Gastroesophageal sphincter (tissue), 4 donors: ENCODE results near the gene MUSK. TPM values are rescaled to one million over a fixed set of nuclear protein-coding genes. Genes with fewer than 3 reads are reported as not detected.

ENCODE experiments used
- ATAC-seq: fragments of 150-250 bp; one replicate; pipeline ENCODE4 v1.9.1; 2016; ENCODE audit warnings: mild to moderate bottlenecking, moderate library complexity
- H3K27ac ChIP-seq, 4 donors: fragments of 200-600 bp; sonication (generic) in 3 of 4; 1 replicate in 3 of 4; 2 replicates in 1 of 4; pipeline ENCODE4 v1.5.1; 2016 to 2019
- H3K27me3 ChIP-seq: fragments of 200-600 bp; sonication (generic); one replicate; pipeline ENCODE4 v1.5.1; 2019
- H3K36me3 ChIP-seq, 2 donors: fragments of 200-600 bp; sonication (generic); one replicate each; pipeline ENCODE4 v1.5.1; 2019; ENCODE audit warnings: control low read depth in 1 of 2
- H3K4me1 ChIP-seq, 3 donors: fragments of 200-600 bp; sonication (generic); 1 replicate in 2 of 3; 2 replicates in 1 of 3; pipeline ENCODE4 v1.5.1; 2016 to 2019; ENCODE audit warnings: control low read depth in 2 of 3
- H3K4me3 ChIP-seq, 2 donors: fragments of 200-600 bp; sonication (generic); one replicate each; pipeline ENCODE4 v1.5.1; 2019; ENCODE audit warnings: mild to moderate bottlenecking in 1 of 2, moderate library complexity in 1 of 2
- H3K9me3 ChIP-seq, 3 donors: fragments of 200-600 bp; sonication (generic); one replicate each; pipeline ENCODE4 v1.5.1; 2017 to 2019; ENCODE audit warnings: control low read depth in 2 of 3
- CTCF ChIP-seq, 4 experiments: fragments of 200-600 bp in 2 of 4; fragments of 450-650 bp in 2 of 4; sonication (generic) in 1 of 4; IDR thresholded peaks; one replicate each; pipeline ENCODE4 v1.5.1; 2017 to 2019; ENCODE audit warnings: antibody characterized with exemption in 4 of 4, mild to moderate bottlenecking in 2 of 4, moderate library complexity in 2 of 4
- EP300 ChIP-seq: sonication (generic); formaldehyde crosslinking; IDR thresholded peaks from one replicate; pipeline ENCODE4 v1.6.1; 2017; ENCODE audit warnings: antibody characterized with exemption, mild to moderate bottlenecking
- POLR2A ChIP-seq, 2 donors: fragments of 450-650 bp; IDR thresholded peaks; one replicate each; pipeline ENCODE4 v1.6.1; 2017; ENCODE audit warnings: antibody characterized with exemption in 2 of 2, mild to moderate bottlenecking in 2 of 2, moderate library complexity in 1 of 2
- POLR2AphosphoS5 ChIP-seq: sonication (generic); formaldehyde crosslinking; IDR thresholded peaks from one replicate; pipeline ENCODE4 v1.6.1; 2017; ENCODE audit warnings: antibody characterized with exemption
- WGBS, 2 donors: methylation state at CpG; one replicate each; pipeline ENCODE4 v1.1.5; 2018; ENCODE audit warnings: low coverage in 1 of 2; 5-methylcytosine and 5-hydroxymethylcytosine counted together
- total RNA-seq, 4 donors: library from RNA; depleted of rRNA; stranded (reverse); fragments of >200 nt; gene quantifications; one replicate each; pipeline ENCODE4 v1.1.0, GENCODE V29; 2016

The MUSK gene
- total RNA-seq, 4 donors from 2014 or later, result 2.9 to 8.4 (median 4.2) TPM

- WGBS, 2 donors, result 93% methylated on average over 2 of the region's 2 CpGs; no CpG with 5 or more reads in 1 of the 2 donors
- no peak overlapping the region for H3K4me3 ChIP-seq
- no peaks in the 10 kb centered on the region for H3K27me3 ChIP-seq
- TF ChIP-seq EP300 (no peak), POLR2AphosphoS5 (no peak), CTCF (IDR thresholded peaks at IDR 0.05) (no peak), POLR2A (IDR thresholded peaks at IDR 0.05) (no peak)
- no peak overlapping the region for H3K27ac ChIP-seq
- no peaks in the 10 kb centered on the region for H3K36me3 ChIP-seq
- ATAC-seq, result no peak
- no peaks in the 10 kb centered on the region for H3K4me1 ChIP-seq
- no peaks in the 10 kb centered on the region for H3K9me3 ChIP-seq
These were observed 84.2 kb downstream of the MUSK start for GRCh38 chr9:110752766-110753165.

GRCh38 chr9:110753731-110754231, 85.2 kb downstream of the MUSK start:
- H3K4me3 ChIP-seq, result no peak overlapping the region
- no peak overlapping the region for H3K27ac ChIP-seq
- H3K4me1 ChIP-seq, result no peaks in the 10 kb centered on the region
- ATAC-seq, result peak; percentile 63
- WGBS, 2 donors, result 88% methylated on average over 1 of the region's 1 CpG; no CpG with 5 or more reads in 1 of the 2 donors
- H3K9me3 ChIP-seq, result no peaks in the 10 kb centered on the region
- no peaks in the 10 kb centered on the region for H3K27me3 ChIP-seq
- no peaks in the 10 kb centered on the region for H3K36me3 ChIP-seq
- TF ChIP-seq POLR2AphosphoS5, result no peak
- no peak for TF ChIP-seq CTCF (IDR thresholded peaks at IDR 0.05)
- no peak for TF ChIP-seq POLR2A (IDR thresholded peaks at IDR 0.05)
- no peak for TF ChIP-seq EP300

- no peak for ATAC-seq
- no peak for TF ChIP-seq CTCF (IDR thresholded peaks at IDR 0.05)
- no peak for TF ChIP-seq EP300
- no peak for TF ChIP-seq POLR2A (IDR thresholded peaks at IDR 0.05)
- no peak for TF ChIP-seq POLR2AphosphoS5
These were observed 86.6 kb downstream of the MUSK start for GRCh38 chr9:110755179-110755578.

GRCh38 chr9:110758201-110758600, 89.6 kb downstream of the MUSK start:
- Histone ChIP-seq H3K36me3 (no peaks in the 10 kb centered on the region), H3K27ac (no peak overlapping the region), H3K4me1 (no peaks in the 10 kb centered on the region), H3K4me3 (no peak overlapping the region), H3K9me3 (no peaks in the 10 kb centered on the region), H3K27me3 (no peaks in the 10 kb centered on the region)
- TF ChIP-seq CTCF (IDR thresholded peaks at IDR 0.05) (no peak), EP300 (no peak), POLR2AphosphoS5 (no peak), POLR2A (IDR thresholded peaks at IDR 0.05) (no peak)
- ATAC-seq, result no peak

More at GRCh38 chr9:110755179-110755578, 86.6 kb downstream of the MUSK start:
- Histone ChIP-seq H3K4me3 (no peak overlapping the region), H3K27me3 (no peaks in the 10 kb centered on the region), H3K4me1 (no peaks in the 10 kb centered on the region), H3K27ac (no peak overlapping the region), H3K36me3 (no peaks in the 10 kb centered on the region), H3K9me3 (no peaks in the 10 kb centered on the region)

GRCh38 chr9:110762783-110763182, 94.2 kb downstream of the MUSK start:
- H3K27me3 ChIP-seq, result no peaks in the 10 kb centered on the region
- TF ChIP-seq POLR2A (IDR thresholded peaks at IDR 0.05), result no peak
- TF ChIP-seq EP300, result no peak
- no peak for TF ChIP-seq POLR2AphosphoS5
- H3K4me1 ChIP-seq, result peaks cover 0 to 4% (median 0%) of the 10 kb centered on the region in 3 donors
- H3K4me3 ChIP-seq, result no peak overlapping the region
- H3K9me3 ChIP-seq, result no peaks in the 10 kb centered on the region
- H3K36me3 ChIP-seq, result no peaks in the 10 kb centered on the region
- WGBS, 2 donors, result 64% methylated on average over 1 to 2 of the region's 2 CpGs
- ATAC-seq, result no peak
- H3K27ac ChIP-seq, result no peak overlapping the region
